T-cell (primary cell): ENCODE measurements around the gene MVB12B. TPM values are rescaled to one million over a fixed set of nuclear protein-coding genes. Genes with fewer than 3 reads are reported as not detected.

Experiments
- ATAC-seq, 4 experiments: fragments of 200-7000 bp in 3 of 4; fragments of 150-1000 bp in 1 of 4; cut with Tn5 transposase; replicated peaks in 1 of 4; 1 replicate in 3 of 4; 2 replicates in 1 of 4; pipeline ENCODE4 v1.10.0; 2021; ENCODE audit warnings: moderate library complexity in 3 of 4, mild to moderate bottlenecking in 2 of 4, moderate number of reproducible peaks in 1 of 4
- CTCF ChIA-PET, 2 donors: fragments of 300-600 bp; sonication (Branson Sonifier 250); formaldehyde crosslinking; loops; one replicate each; lab custom pipeline; 2022; ENCODE audit warnings: antibody characterized with exemption in 2 of 2; lab: Charles Lee
- POLR2A ChIA-PET, 2 donors: fragments of 300-600 bp; sonication (Branson Sonifier 250); formaldehyde crosslinking; loops; one replicate each; lab custom pipeline; 2022; ENCODE audit warnings: antibody characterized with exemption in 2 of 2; lab: Charles Lee
- DNase-seq, 35 experiments: peaks; one replicate each; pipeline versions ENCODE4 v3.0.0 to v3.0.0-alpha.2; 2013 to 2023
- H3K27ac ChIP-seq: one replicate; pipeline ENCODE4 v1.5.1; 2013; ENCODE audit warnings: low read length
- H3K27me3 ChIP-seq, 2 experiments: replicated peaks in 1 of 2; 1 replicate in 1 of 2; 2 replicates in 1 of 2; pipeline versions ENCODE4 v1.6.1 to v1.7.0; 2013; ENCODE audit warnings: low read length in 1 of 2, mixed read lengths in 1 of 2; ENCODE audit not compliant: control insufficient read depth in 2 of 2, insufficient read depth in 2 of 2; ENCODE audit errors: extremely low read depth in 1 of 2
- H3K36me3 ChIP-seq, 2 donors: 1 replicate in 1 of 2; 2 replicates in 1 of 2; pipeline versions ENCODE4 v1.6.1 to v1.7.0; 2013; ENCODE audit warnings: low read length in 1 of 2; ENCODE audit not compliant: control insufficient read depth in 2 of 2, insufficient read depth in 1 of 2; ENCODE audit errors: extremely low read depth in 1 of 2
- H3K4me1 ChIP-seq, 2 experiments: 1 replicate in 1 of 2; 2 replicates in 1 of 2; pipeline versions ENCODE4 v1.6.1 to v1.7.0; 2013; ENCODE audit warnings: low read length in 2 of 2, mixed read lengths in 1 of 2; ENCODE audit not compliant: insufficient read depth in 2 of 2, control insufficient read depth in 1 of 2; ENCODE audit errors: extremely low read depth in 1 of 2
- H3K4me3 ChIP-seq, 2 donors: 1 replicate in 1 of 2; 2 replicates in 1 of 2; pipeline versions ENCODE4 v1.5.1 to v1.7.0; 2013; ENCODE audit warnings: mild to moderate bottlenecking in 2 of 2, low read length in 1 of 2, moderate library complexity in 1 of 2; ENCODE audit not compliant: control insufficient read depth in 1 of 2; ENCODE audit errors: extremely low read depth in 1 of 2
- H3K9me3 ChIP-seq: 2 replicates; pipeline ENCODE4 v1.7.0; 2013
- H3K27ac Mint-ChIP-seq, 2 donors: one replicate each; pipeline ENCODE4 v1.8.0; 2020 to 2021; ENCODE audit warnings: mild to moderate bottlenecking in 2 of 2, mixed read lengths in 2 of 2
- H3K27me3 Mint-ChIP-seq, 2 donors: one replicate each; pipeline ENCODE4 v1.8.0; 2021 to 2022; ENCODE audit warnings: mixed read lengths in 2 of 2
- H3K36me3 Mint-ChIP-seq: one replicate; pipeline ENCODE4 v1.8.0; 2021; ENCODE audit warnings: mixed read lengths
- H3K4me1 Mint-ChIP-seq, 3 donors: one replicate each; pipeline ENCODE4 v1.8.0; 2020 to 2022; ENCODE audit warnings: mixed read lengths in 3 of 3, mild to moderate bottlenecking in 1 of 3
- H3K4me3 Mint-ChIP-seq, 3 donors: one replicate each; pipeline ENCODE4 v1.8.0; 2020 to 2022; ENCODE audit warnings: mild to moderate bottlenecking in 3 of 3, mixed read lengths in 3 of 3, moderate library complexity in 3 of 3
- H3K9me3 Mint-ChIP-seq, 3 donors: one replicate each; pipeline ENCODE4 v1.8.0; 2020 to 2022; ENCODE audit warnings: mixed read lengths in 3 of 3
- WGBS: methylation state at CpG from one replicate; pipeline ENCODE4 v1.1.5; 2013; ENCODE audit warnings: missing lambda C conversion rate; ENCODE audit not compliant: insufficient coverage; 5-methylcytosine and 5-hydroxymethylcytosine counted together
- total RNA-seq, 35 experiments: library from RNA in 6 of 35; stranded (reverse) in 6 of 35; fragments of 120-200 nt in 1 of 35; gene quantifications; one replicate each; pipeline versions ENCODE4 v1.2.1 to v1.2.4 and lab custom pipeline; 2013 to 2026

MVB12B gene
- total RNA-seq, 5 donors from 2014 or later (not counting 1 experiment from before 2014, with no cell fraction given), result 8.2 to 25.2 (median 10.6) TPM

DNA sequence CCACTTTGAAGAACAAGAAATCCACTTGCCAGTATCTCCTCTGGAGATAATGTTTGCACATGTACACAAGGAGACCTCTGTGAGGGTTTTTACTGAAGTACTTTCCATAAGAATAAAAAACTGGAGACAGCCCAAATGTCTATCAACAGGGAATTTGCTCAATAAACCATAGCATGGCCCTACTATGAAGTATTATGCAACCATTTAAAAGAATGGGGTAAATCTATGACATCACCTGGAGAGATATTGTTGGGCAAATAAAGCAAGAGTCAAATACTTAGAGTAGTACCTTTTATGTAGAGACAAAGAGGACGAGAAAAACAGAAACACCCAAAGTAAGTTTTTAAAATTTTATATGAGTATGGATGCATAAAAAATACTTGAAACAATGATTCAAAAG is 23.9 kb upstream of the MVB12B start:
- no peak for DNase-seq
- H3K27me3 ChIP-seq, result no peaks in the 10 kb centered on the region
- Mint-ChIP-seq H3K4me1 (peaks cover 4 to 6% (median 5%) of the 10 kb centered on the region in 3 donors), H3K4me3 (no peak overlapping the region), H3K27me3 (peaks cover 6 to 7% of the 10 kb centered on the region in 2 donors), H3K27ac (no peak overlapping the region), H3K36me3 (no peaks in the 10 kb centered on the region), H3K9me3 (no peaks in the 10 kb centered on the region)
- no peak overlapping the region for H3K27ac ChIP-seq
- no peaks in the 10 kb centered on the region for H3K4me1 ChIP-seq
- no peak overlapping the region for H3K4me3 ChIP-seq
- no CpG with 5 or more reads among the region's 1 CpG for WGBS
- H3K36me3 ChIP-seq, result no peaks in the 10 kb centered on the region
- no peaks in the 10 kb centered on the region for H3K9me3 ChIP-seq
- CTCF ChIA-PET, result interaction anchor here (0.7 to 2.2 kb wide), 4 partner anchors 94 to 188 kb away, joined by 3 to 21 read pairs (median 6); no protein-coding TSS in a partner anchor
- POLR2A ChIA-PET, result no interaction called here
- no peak for ATAC-seq

DNA sequence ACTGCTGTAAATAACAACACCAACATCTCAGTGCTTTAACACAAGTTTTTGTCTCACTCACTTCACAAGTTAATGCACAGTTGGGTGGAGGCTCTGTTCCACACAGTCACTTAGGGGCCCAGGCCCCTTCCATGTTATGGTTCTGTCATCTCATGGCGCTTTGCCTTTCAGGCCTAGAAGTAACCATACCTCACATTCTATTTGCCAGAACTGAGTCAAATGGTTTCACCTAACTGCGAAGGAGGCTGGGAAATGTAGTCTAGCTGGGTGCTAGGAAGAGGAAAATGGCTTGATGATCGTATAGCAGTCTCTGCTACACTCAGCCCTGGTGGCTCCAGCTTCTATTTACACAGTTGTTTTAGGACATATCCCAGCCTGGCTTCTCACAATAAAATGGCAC is 23.1 kb upstream of the MVB12B start:
- no peaks in the 10 kb centered on the region for H3K27me3 ChIP-seq
- no peak overlapping the region for H3K4me3 Mint-ChIP-seq
- no peak for DNase-seq

DNA sequence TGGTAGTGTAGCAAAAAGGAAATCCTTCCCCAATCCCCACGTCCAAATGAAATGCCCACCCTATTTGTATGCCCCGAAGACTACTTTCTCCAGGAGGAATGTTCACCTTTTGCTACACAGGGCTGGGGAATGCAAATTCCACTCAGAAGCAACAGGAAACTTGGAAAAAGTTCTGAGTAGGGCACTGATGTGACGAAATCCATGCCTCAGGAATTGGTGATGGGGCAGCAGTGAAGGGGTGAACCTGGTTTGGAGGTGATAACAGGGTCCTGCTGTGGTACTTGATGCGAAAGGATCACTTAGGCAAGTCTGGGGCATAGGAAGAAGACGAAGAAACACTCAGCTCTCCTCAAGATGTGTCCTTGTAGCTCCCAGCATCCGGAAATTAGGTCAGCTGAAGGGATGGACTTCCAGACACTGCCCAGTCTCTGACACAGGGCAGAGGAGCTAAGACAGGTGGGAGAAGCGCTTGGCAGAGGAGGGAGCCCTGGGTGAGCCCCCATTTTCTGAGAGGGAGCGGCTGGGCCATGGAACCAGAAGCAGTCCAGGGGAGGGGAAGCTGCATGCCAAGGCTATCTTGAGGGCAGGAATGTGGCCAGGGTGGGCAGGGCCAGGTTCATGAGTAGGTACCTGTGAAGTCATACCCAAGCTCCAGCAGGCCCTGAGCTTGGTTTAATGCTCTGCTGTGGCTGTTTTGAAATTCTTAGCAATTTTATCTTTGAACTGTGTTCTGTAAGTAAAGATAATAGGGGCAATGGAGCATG is 22.2 kb upstream of the MVB12B start:
- peaks cover 4 to 6% (median 5%) of the 10 kb centered on the region in 3 donors for H3K4me1 Mint-ChIP-seq
- WGBS, result 95% methylated on average over 5 of the region's 8 CpGs

More for the DNA sequence above, 23.1 kb upstream of the MVB12B start:
- H3K27ac Mint-ChIP-seq, result no peak overlapping the region
- H3K27me3 Mint-ChIP-seq, result peaks cover 6 to 7% of the 10 kb centered on the region in 2 donors
- CTCF ChIA-PET, result interaction anchor here in 1 of 2 donors (1.3 kb wide), 1 partner anchor 188 kb away, joined by 4 read pairs; no protein-coding TSS in a partner anchor
- H3K4me1 ChIP-seq, result no peaks in the 10 kb centered on the region
- H3K36me3 Mint-ChIP-seq, result no peaks in the 10 kb centered on the region
- H3K9me3 Mint-ChIP-seq, result no peaks in the 10 kb centered on the region
- POLR2A ChIA-PET, result no interaction called here
- no peak for ATAC-seq
- WGBS, result 20% methylated on average over 1 of the region's 3 CpGs
- no peak overlapping the region for H3K27ac ChIP-seq
- peaks cover 4 to 6% (median 5%) of the 10 kb centered on the region in 3 donors for H3K4me1 Mint-ChIP-seq
- H3K36me3 ChIP-seq, result no peaks in the 10 kb centered on the region
- H3K9me3 ChIP-seq, result no peaks in the 10 kb centered on the region
- no peak overlapping the region for H3K4me3 ChIP-seq

DNA sequence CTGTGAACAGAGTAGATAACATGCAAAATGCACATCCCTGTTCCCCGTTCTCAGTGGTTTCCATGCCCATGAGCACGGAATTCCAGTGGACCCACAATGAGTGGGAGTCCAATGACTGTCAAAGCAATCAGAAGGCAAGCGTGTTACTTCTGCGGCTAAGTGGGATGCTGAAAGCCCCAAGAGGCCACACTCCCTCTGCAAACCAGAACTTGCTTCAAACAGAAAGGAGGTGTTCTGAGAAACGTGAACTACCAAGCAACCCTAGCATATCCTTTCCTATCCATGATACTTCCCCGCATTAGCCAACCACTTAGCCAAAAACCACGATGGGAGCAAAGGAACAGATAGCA is 21.7 kb upstream of the MVB12B start:
- Histone ChIP-seq H3K27me3 (no peaks in the 10 kb centered on the region), H3K36me3 (no peaks in the 10 kb centered on the region), H3K27ac (no peak overlapping the region), H3K4me3 (no peak overlapping the region), H3K9me3 (no peaks in the 10 kb centered on the region), H3K4me1 (no peaks in the 10 kb centered on the region)
- peaks cover 4 to 6% (median 5%) of the 10 kb centered on the region in 3 donors for H3K4me1 Mint-ChIP-seq
- CTCF ChIA-PET, result interaction anchor here (0.7 kb wide), 2 partner anchors 118 to 938 kb away, joined by 5 read pairs; no protein-coding TSS in a partner anchor
- H3K27ac Mint-ChIP-seq, result no peak overlapping the region
- H3K27me3 Mint-ChIP-seq, result peaks cover 5 to 7% of the 10 kb centered on the region in 2 donors
- 90% methylated on average over 4 of the region's 7 CpGs for WGBS
- H3K9me3 Mint-ChIP-seq, result no peaks in the 10 kb centered on the region
- ATAC-seq (no peak), DNase-seq (no peak)
- no peak overlapping the region for H3K4me3 Mint-ChIP-seq
- H3K36me3 Mint-ChIP-seq, result no peaks in the 10 kb centered on the region
- POLR2A ChIA-PET, result no interaction called here

More for the DNA sequence above, 22.2 kb upstream of the MVB12B start:
- no peaks in the 10 kb centered on the region for H3K9me3 Mint-ChIP-seq
- no peak overlapping the region for H3K27ac ChIP-seq
- H3K4me3 Mint-ChIP-seq, result no peak overlapping the region
- H3K27me3 Mint-ChIP-seq, result peaks cover 5 to 7% of the 10 kb centered on the region in 2 donors
- no peaks in the 10 kb centered on the region for H3K36me3 ChIP-seq
- H3K4me1 ChIP-seq, result no peaks in the 10 kb centered on the region
- H3K36me3 Mint-ChIP-seq, result no peaks in the 10 kb centered on the region
- no peaks in the 10 kb centered on the region for H3K9me3 ChIP-seq
- H3K27me3 ChIP-seq, result no peaks in the 10 kb centered on the region
- no peak overlapping the region for H3K4me3 ChIP-seq
- H3K27ac Mint-ChIP-seq, result no peak overlapping the region
- POLR2A ChIA-PET, result no interaction called here
- CTCF ChIA-PET, result interaction anchor here in 1 of 2 donors (1.3 kb wide), 1 partner anchor 187 kb away, joined by 4 read pairs; no protein-coding TSS in a partner anchor
- no peak for DNase-seq
- ATAC-seq, result no peak

DNA sequence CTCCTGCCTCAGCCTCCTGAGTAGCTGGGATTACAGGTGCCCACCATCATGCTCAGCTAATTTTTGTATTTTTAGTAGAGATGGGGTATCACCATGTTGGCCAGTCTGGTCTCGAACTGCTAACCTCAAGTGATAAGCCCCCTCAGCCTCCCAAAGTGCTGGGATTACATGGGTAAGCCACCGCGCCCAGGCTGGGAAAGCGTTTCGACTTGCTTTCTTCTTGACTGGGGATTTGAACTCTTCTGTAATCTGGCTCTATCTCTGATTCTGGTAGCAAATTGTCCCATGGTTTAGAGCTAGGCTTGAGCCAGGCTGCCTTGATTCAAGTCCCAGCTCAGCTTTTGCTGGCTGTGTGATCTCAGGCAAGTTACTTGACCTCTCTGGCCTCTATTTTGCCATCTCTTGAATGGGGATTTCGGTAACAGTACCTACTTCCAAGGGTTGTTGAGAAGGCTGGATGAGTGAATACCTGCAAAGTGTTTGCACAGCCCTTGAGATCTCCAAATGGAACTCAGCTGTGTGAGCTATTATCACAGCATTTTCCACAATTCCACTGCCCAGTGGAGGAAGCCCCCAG is 20.5 kb upstream of the MVB12B start:
- H3K4me1 ChIP-seq, result no peaks in the 10 kb centered on the region
- peaks cover 4 to 6% (median 5%) of the 10 kb centered on the region in 3 donors for H3K4me1 Mint-ChIP-seq
- WGBS, result 100% methylated on average over 4 of the region's 6 CpGs
- no peak overlapping the region for H3K27ac Mint-ChIP-seq
- no peaks in the 10 kb centered on the region for H3K27me3 ChIP-seq
- H3K36me3 Mint-ChIP-seq, result no peaks in the 10 kb centered on the region
- peaks cover 5 to 7% of the 10 kb centered on the region in 2 donors for H3K27me3 Mint-ChIP-seq
- H3K9me3 ChIP-seq, result no peaks in the 10 kb centered on the region
- ChIA-PET POLR2A (no interaction called here), CTCF (no interaction called here)
- no peak overlapping the region for H3K4me3 ChIP-seq
- no peaks in the 10 kb centered on the region for H3K36me3 ChIP-seq
- DNase-seq (no peak), ATAC-seq (no peak)
- H3K27ac ChIP-seq, result no peak overlapping the region
- no peaks in the 10 kb centered on the region for H3K9me3 Mint-ChIP-seq
- H3K4me3 Mint-ChIP-seq, result no peak overlapping the region

DNA sequence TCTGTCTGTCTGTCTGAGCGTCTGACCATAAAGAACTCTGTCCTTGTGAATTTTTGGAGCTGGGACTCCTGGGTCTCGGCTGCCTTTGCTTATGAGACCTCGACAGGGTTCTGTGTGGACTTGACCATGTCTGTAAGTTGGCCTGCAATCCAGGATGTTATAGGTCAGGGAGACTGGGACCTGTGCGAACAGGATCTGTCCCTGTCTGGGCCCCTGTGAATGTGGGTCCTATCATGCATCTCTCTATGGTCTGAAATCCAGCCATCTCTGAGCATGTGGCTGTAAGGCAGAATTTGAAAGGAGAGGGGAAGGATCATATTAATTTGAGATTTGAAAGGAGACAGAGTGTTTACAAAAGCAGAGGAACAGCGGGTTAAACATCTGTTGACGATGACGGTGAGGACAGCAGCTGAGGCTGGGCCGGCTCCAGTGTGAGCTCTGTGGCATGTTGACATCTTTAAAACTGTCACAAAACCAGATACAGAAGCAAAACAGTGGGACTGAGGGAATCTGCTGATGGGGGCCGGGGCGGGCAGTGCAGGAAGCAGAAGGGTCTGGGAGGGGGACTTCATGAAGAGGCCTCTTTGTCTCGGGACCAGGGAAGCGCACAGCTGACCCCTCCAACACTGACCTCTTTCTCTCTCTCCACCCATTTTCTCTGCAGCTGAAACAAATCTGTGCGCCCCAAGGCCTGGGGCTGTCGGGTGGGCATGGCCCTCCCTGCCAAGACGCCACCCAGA is 19.1 kb upstream of the MVB12B start:
- no peaks in the 10 kb centered on the region for H3K4me1 Mint-ChIP-seq
- no peak for ATAC-seq
- ChIA-PET CTCF (interaction anchor here in 1 of 2 donors (0.7 to 1.5 kb wide), 2 partner anchors 91 to 184 kb away, joined by 3 to 5 read pairs; no protein-coding TSS in a partner anchor), POLR2A (no interaction called here)
- no peaks in the 10 kb centered on the region for H3K4me1 ChIP-seq
- no peak overlapping the region for H3K4me3 ChIP-seq
- no peaks in the 10 kb centered on the region for H3K27me3 ChIP-seq
- H3K27ac Mint-ChIP-seq, result no peak overlapping the region
- no peaks in the 10 kb centered on the region for H3K36me3 Mint-ChIP-seq
- DNase-seq, result no peak
- 87% methylated on average over 10 of the region's 15 CpGs for WGBS
- H3K9me3 ChIP-seq, result no peaks in the 10 kb centered on the region
- H3K36me3 ChIP-seq, result no peaks in the 10 kb centered on the region
- H3K27ac ChIP-seq, result no peak overlapping the region
- H3K4me3 Mint-ChIP-seq, result no peak overlapping the region
- no peaks in the 10 kb centered on the region for H3K9me3 Mint-ChIP-seq
- peaks cover 7% of the 10 kb centered on the region in 2 donors for H3K27me3 Mint-ChIP-seq
